Neural cell (in vitro differentiated cells): ENCODE results near the gene POLR2C.

Experiments used
- CTCF ChIP-seq: fragments of 450-650 bp; IDR thresholded peaks from 2 replicates; pipeline ENCODE4 v1.5.1; 2014; ENCODE audit warnings: antibody characterized with exemption, mild to moderate bottlenecking, moderate library complexity; ENCODE audit not compliant: poor library complexity, severe bottlenecking
- EP300 ChIP-seq: fragments of 450-650 bp; conservative IDR thresholded peaks from 2 replicates; pipeline ENCODE4 v1.6.1; 2014; ENCODE audit warnings: antibody characterized with exemption, mild to moderate bottlenecking, moderate library complexity; ENCODE audit not compliant: poor library complexity, severe bottlenecking
- EZH2 ChIP-seq: fragments of 200-600, 300-800 bp; shearing (Covaris generic), sonication (generic); IDR thresholded peaks from 2 replicates; pipeline ENCODE4 v1.6.1; 2014; ENCODE audit warnings: antibody characterized with exemption, low read length, borderline replicate concordance, mild to moderate bottlenecking; ENCODE audit not compliant: insufficient read depth, poor library complexity, severe bottlenecking

GRCh38 chr16:57470711-57471110 is 8.2 kb downstream of the POLR2C start:
- no peak for TF ChIP-seq CTCF
- no peak for TF ChIP-seq EZH2
- no peak for TF ChIP-seq EP300
